ENCODE results near the gene HELZ. TPM values are rescaled to one million over a fixed set of nuclear protein-coding genes. Genes with fewer than 3 reads are reported as not detected.

HELZ gene
- total and polyA plus RNA-seq, 2 of the 8 experiments (the other 6 are each of a cell fraction or from before 2014, with no cell fraction given): 10.0 to 48.7 TPM

GRCh38 chr17:67047382-67047781 lies 197.6 kb downstream of the HELZ start (continued):
- TF ChIP-seq BACH1 (IDR thresholded peaks at IDR 0.05; ENCODE audit: low read length): no peak
- no peak for TF ChIP-seq KDM5A (IDR thresholded peaks at IDR 0.05; ENCODE audit: low read length)
- no peak for TF ChIP-seq POU5F1 (IDR thresholded peaks at IDR 0.05; ENCODE audit: low read depth, low read length)
- no peak for TF ChIP-seq SIRT6 (IDR thresholded peaks at IDR 0.05; ENCODE audit: low read length)
